Heart left ventricle (tissue), 13 donors: ENCODE measurements around the gene FAF1.

ENCODE experiments used
- POLR2A ChIP-seq, 2 donors: fragments of 450-650 bp; IDR thresholded peaks; one replicate each; pipeline ENCODE4 v1.6.1; 2017; ENCODE audit warnings: antibody characterized with exemption in 2 of 2, mild to moderate bottlenecking in 2 of 2, moderate library complexity in 2 of 2
- TF ChIP-seq, protein P1 (sequence below), 12 donors: fragments of 200-600 bp; sonication (generic) in 4 of 12; IDR thresholded peaks; one replicate each; pipeline versions ENCODE4 v1.5.0 to v1.8.0; 2018 to 2022; ENCODE audit warnings: antibody characterized with exemption in 12 of 12, mild to moderate bottlenecking in 5 of 12
- donor health status: ischemic (EF 13 %, LVEDD 7.1; RV severe dilation, severe dysfunction).
- donor health status: DM: no; HTN: yes; CAD: no.
- donor health status: DM: no; HTN: no; CAD: no.
- donor health status: ischemic (EF 25% LVEDD 6.9; RV normal size, moderate dysfunction).
- donor health status: ischemic (EF 25% LVEDD 5.7; RV mildly dilated, moderate dysfunction).
- donor health status: ischemic (EF 35%, LVEDD 5.7; RV mildly dilated, moderate dysfunction).
- donor health status: nonischemic (EF 11% LVEDD 7.7; RV severe dilation, severe dysfunction).
- donor health status: DM: yes; HTN: yes; CAD: no.
- donor health status: PGD.
- donor health status: ischemic (EF 29% LVEDD 5.4; RV normal size, mild dysfunction).
- donor health status: nonischemic (EF 23%, LVEDD 6.1; RV moderate dilation, normal function).

DNA sequence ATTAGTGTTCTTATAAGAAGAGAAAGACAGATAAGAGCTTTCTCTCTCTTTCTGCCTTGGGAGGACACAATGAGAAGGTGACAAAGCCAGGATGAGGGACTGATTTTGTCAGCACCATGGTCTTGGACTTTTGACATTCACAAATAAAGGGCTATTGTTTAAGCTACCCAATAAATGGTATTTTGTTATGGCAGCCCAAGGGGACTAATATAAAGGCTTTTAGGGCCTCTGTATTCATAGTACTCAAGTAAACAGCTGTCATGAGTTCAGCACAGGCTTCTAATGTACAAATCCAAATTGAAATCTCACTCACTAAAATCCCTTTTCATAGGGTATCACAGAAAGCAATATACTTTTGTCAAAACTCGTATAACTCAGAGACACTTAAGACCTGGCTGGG, 242.7 kb downstream of the FAF1 start:
- TF ChIP-seq POLR2A (IDR thresholded peaks at IDR 0.05): no peak
- TF ChIP-seq, protein P1, sequence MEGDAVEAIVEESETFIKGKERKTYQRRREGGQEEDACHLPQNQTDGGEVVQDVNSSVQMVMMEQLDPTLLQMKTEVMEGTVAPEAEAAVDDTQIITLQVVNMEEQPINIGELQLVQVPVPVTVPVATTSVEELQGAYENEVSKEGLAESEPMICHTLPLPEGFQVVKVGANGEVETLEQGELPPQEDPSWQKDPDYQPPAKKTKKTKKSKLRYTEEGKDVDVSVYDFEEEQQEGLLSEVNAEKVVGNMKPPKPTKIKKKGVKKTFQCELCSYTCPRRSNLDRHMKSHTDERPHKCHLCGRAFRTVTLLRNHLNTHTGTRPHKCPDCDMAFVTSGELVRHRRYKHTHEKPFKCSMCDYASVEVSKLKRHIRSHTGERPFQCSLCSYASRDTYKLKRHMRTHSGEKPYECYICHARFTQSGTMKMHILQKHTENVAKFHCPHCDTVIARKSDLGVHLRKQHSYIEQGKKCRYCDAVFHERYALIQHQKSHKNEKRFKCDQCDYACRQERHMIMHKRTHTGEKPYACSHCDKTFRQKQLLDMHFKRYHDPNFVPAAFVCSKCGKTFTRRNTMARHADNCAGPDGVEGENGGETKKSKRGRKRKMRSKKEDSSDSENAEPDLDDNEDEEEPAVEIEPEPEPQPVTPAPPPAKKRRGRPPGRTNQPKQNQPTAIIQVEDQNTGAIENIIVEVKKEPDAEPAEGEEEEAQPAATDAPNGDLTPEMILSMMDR (IDR thresholded peaks at IDR 0.05): no peak
